ENCODE results near the gene ZBTB16. TPM values are rescaled to one million over a fixed set of nuclear protein-coding genes. Genes with fewer than 3 reads are reported as not detected.

Gene ZBTB16
- total and polyA plus RNA-seq, 2 of the 13 experiments (the other 11 are each of a cell fraction or from before 2014, with no cell fraction given), result not detected

DNA sequence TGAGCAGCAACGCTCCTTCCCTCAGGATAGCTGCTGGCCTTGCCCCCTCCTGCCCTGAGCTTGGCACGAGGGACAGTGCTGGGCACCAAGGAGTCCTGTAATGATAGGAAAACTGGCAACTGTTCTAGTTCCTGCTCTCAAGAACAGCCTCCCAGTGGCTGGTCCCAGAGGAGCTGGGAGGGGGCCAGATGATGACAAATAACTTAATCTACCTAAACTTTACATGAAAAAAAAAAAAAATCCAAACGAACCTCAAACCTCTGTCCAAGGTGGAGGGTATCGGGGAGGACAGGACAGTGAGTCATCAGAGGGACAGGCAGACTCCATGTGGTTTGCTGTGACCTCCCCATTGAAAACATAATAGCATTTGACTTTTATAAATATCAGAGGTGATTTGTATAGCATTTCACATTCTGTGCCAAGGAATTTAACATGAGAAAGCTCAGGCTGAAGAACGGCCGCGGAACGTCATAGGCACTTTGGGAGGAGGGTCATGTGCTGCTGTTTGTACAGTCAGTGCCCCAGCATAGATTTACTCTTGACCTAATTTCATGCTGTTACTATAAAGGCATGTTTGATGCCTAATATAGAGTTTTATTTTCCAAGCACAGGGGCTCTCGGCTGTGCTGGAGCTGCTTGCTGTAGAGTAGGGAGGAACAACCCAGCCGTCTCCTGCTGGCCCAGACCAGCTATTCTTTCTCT, 138.4 kb downstream of the ZBTB16 start (continued):
- no peak for TF ChIP-seq ZNF10 (CRISPR knock-in tag; IDR thresholded peaks at IDR 0.05; ENCODE audit: borderline replicate concordance, low read depth)
- TF ChIP-seq EED (CRISPR knock-in tag; IDR thresholded peaks at IDR 0.05), result no peak
- TF ChIP-seq ZNF672 (CRISPR knock-in tag; IDR thresholded peaks at IDR 0.05), result no peak

DNA sequence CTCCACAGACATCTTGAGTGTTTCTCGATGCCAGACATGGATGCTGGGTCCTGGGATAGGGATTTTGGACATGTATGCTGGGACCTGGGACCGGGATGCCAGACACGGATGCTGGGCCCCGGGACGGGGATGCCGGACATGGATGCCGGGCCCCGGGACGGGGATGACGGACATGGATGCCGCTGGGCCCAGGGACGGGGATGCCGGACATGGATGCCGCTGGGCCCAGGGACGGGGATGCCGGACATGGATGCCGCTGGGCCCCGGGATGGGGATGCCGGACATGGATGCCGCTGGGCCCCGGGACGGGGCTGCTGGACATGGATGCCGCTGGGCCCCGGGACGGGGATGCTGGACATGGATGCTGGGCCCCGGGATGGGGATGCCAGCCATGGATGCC, 139.5 kb downstream of the ZBTB16 start:
- WGBS (ENCODE audit: low lambda C conversion rate), result 78% methylated on average over 16 of the region's 26 CpGs
- no peak overlapping the region for H2AFZ ChIP-seq (ENCODE audit: low read length)
- no peaks in the 10 kb centered on the region for H4K20me1 ChIP-seq (ENCODE audit: insufficient read depth, low read length)
- intact Hi-C loops (cut with micrococcal nuclease; ENCODE audit: unreplicated experiment) (no loop called here), in situ Hi-C loops (cut with HindIII; ENCODE audit: extremely low pct_ligation_motif_present, low pct_unique_long_range_greater_than_20kb) (no loop called here)
- no peaks in the 10 kb centered on the region for H3K79me2 ChIP-seq (ENCODE audit: insufficient read depth, low read length)
- H3K4me1 ChIP-seq (ENCODE audit: insufficient read depth, low read length), result no peaks in the 10 kb centered on the region
- CTCF ChIA-PET (ENCODE audit: low intra/inter-chr PET ratio, low total read pairs), result no interaction called here
- peaks cover 0 to 4% of the 10 kb centered on the region in 2 experiments; a peak in 1 of 5 replicates for H3K27me3 ChIP-seq (ENCODE audit: control insufficient read depth in 1 of 2, insufficient read depth in 2 of 2, low read length in 2 of 2)
- POLR2A ChIA-PET, result no interaction called here
- BruUV-seq (replicated peaks), result no TSS peak
- H3K4me2 ChIP-seq (ENCODE audit: low read depth, low read length), result no peak overlapping the region
- DNase-seq (ENCODE audit: low spot score), result no peak
- no peak for ATAC-seq
- H3K9me3 ChIP-seq (ENCODE audit: low read length), result no peaks in the 10 kb centered on the region
- TF ChIP-seq, protein P1, sequence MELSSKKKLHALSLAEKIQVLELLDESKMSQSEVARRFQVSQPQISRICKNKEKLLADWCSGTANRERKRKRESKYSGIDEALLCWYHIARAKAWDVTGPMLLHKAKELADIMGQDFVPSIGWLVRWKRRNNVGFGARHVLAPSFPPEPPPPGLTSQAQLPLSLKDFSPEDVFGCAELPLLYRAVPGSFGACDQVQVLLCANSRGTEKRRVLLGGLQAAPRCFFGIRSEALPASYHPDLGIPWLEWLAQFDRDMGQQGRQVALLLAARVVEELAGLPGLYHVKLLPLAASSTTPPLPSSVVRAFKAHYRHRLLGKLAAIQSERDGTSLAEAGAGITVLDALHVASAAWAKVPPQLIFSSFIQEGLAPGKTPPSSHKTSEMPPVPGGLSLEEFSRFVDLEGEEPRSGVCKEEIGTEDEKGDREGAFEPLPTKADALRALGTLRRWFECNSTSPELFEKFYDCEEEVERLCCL (CRISPR knock-in tag; IDR thresholded peaks at IDR 0.05; ENCODE audit: borderline replicate concordance), result no peak
- TF ChIP-seq KLF6 (CRISPR knock-in tag; IDR thresholded peaks at IDR 0.05) (no peak), MAFF (IDR thresholded peaks at IDR 0.05; ENCODE audit: low read depth, low read length) (no peak), TAF1 (CRISPR knock-in tag; IDR thresholded peaks at IDR 0.05) (no peak), SKI (IDR thresholded peaks at IDR 0.05; ENCODE audit: partially characterized antibody) (no peak)
- H3K27ac ChIP-seq (ENCODE audit: extremely low read length, insufficient read depth, low read length), result no peak overlapping the region
- no peaks in the 10 kb centered on the region for H3K36me3 ChIP-seq (replicated peaks in 1 of 2; ENCODE audit: control insufficient read depth in 1 of 2, insufficient read depth in 2 of 2, low read length in 2 of 2)
- H3K4me3 ChIP-seq (replicated peaks in 1 of 3; ENCODE audit: insufficient read depth in 1 of 3, low read depth in 2 of 3, low read length in 3 of 3), result no peak overlapping the region
- FAIRE-seq, result no peak
- H3K9ac ChIP-seq (ENCODE audit: insufficient read depth, low read depth, low read length), result no peak overlapping the region

Measured in HepG2 (cell line).